Endometrium (tissue), 2 donors: ENCODE measurements around the gene NAPSA.

Experiments
- FAIRE-seq: peaks from 2 replicates; lab custom pipeline; 2012; peaks lifted over from hg19 to GRCh38; lab: Jason Lieb, UNC
- donor health status: control.
- donor health status: control.

The NAPSA gene

GRCh38 chr19:50314724-50315708, 50.4 kb downstream of the NAPSA start:
- FAIRE-seq, result no peak

GRCh38 chr19:50313812-50314536, 51.5 kb downstream of the NAPSA start:
- FAIRE-seq, result no peak

- FAIRE-seq, result no peak
These were observed 52.2 kb downstream of the NAPSA start for GRCh38 chr19:50312967-50313811.

DNA sequence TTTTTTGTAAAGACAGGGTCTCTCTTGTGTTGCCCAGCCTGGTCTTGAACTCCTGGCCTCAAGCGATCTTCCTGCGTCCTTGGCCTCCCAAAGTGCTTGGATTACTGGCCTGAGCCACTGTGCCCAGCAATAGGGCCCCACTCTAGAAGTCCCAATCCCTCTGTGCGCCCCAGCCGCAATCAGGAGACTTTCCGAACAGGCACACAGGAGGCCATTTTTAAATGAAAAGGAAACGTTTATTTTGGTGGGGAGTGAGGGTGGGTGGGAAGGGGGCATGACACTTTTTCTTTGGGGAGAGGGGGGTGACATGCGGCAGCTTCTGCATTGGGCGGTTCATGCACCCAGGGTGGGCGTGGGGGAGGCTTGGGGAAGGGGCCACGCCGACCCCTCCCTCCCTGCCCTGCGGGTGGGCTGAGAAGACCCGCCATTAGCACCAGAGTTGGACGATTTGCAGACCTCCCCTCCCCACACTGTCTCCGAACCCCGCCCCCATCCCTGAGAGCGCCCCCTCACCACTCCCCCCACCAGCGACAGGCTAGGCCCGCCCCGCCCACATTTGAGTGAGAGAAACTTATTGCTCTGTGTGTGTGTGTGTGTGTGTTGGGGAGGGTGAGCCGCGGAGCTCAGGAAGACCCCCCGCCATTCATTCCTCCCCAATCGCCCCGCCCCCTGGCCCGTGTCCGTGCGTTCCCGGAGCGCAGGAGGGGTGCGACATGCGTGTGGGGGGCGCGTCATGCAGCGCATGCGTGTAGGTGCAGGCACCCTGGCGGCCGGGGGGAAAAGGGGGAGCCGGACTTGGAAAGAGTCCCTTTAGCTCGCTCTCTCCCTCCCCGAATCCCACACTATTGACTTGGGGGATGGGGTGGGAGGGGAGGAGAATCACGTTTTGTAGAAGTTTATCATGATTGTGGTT, 53.5 kb downstream of the NAPSA start:
- no peak for FAIRE-seq

GRCh38 chr19:50310759-50311465, 54.5 kb downstream of the NAPSA start:
- no peak for FAIRE-seq

- FAIRE-seq, result no peak
These were observed 55.9 kb downstream of the NAPSA start for GRCh38 chr19:50309396-50310125.

GRCh38 chr19:50308991-50309390, 56.4 kb downstream of the NAPSA start:
- FAIRE-seq, result no peak
